Kidney (tissue), 14 donors: ENCODE data around the gene STEAP3. TPM values are rescaled to one million over a fixed set of nuclear protein-coding genes. Genes with fewer than 3 reads are reported as not detected.
A peak's percentile ranks its signal among the peaks of the same experiment; 100 is the strongest.

Source experiments
- DNase-seq, 5 donors: peaks; one replicate each; pipeline ENCODE4 v3.0.0-alpha.2; 2013 to 2020
- FAIRE-seq: peaks from 2 replicates; lab custom pipeline; 2012; peaks lifted over from hg19 to GRCh38; lab: Jason Lieb, UNC
- H3K27ac ChIP-seq, 2 donors: one replicate each; pipeline ENCODE4 v1.7.0; 2013; ENCODE audit warnings: low read depth in 2 of 2, low read length in 2 of 2, inconsistent platforms in 1 of 2
- H3K27me3 ChIP-seq: one replicate; pipeline ENCODE4 v1.7.1; 2013; ENCODE audit warnings: low read length, inconsistent platforms; ENCODE audit not compliant: control insufficient read depth, insufficient read depth
- H3K36me3 ChIP-seq, 3 donors: one replicate each; pipeline versions ENCODE4 v1.7.0 to v1.7.1; 2013; ENCODE audit warnings: low read length in 3 of 3, control low read depth in 1 of 3, inconsistent platforms in 1 of 3; ENCODE audit not compliant: insufficient read depth in 3 of 3, control insufficient read depth in 2 of 3
- H3K4me1 ChIP-seq, 3 donors: one replicate each; pipeline versions ENCODE4 v1.7.0 to v1.7.1; 2013; ENCODE audit warnings: low read length in 3 of 3, inconsistent platforms in 1 of 3, low read depth in 1 of 3; ENCODE audit not compliant: control insufficient read depth in 2 of 3, insufficient read depth in 2 of 3
- H3K4me3 ChIP-seq, 3 donors: one replicate each; pipeline versions ENCODE4 v1.7.0 to v1.8.1; 2013; ENCODE audit warnings: low read length in 3 of 3, control low read depth in 1 of 3, inconsistent platforms in 1 of 3
- H3K9ac ChIP-seq, 3 donors: one replicate each; pipeline versions ENCODE4 v1.7.0 to v1.7.1; 2013; ENCODE audit warnings: low read length in 3 of 3, control low read depth in 1 of 3, inconsistent platforms in 1 of 3
- H3K9me3 ChIP-seq, 3 donors: one replicate each; pipeline versions ENCODE4 v1.7.0 to v1.7.1; 2013; ENCODE audit warnings: low read length in 3 of 3, control low read depth in 1 of 3, inconsistent platforms in 1 of 3; ENCODE audit not compliant: control insufficient read depth in 2 of 3, insufficient read depth in 1 of 3
- intact Hi-C: fragments of 100-400 bp; cut with DNase I; formaldehyde crosslinking; loops from one replicate; pipeline ENCODE4 v1.11.1; 2022
- polyA plus RNA-seq: library from polyadenylated mRNA; stranded (reverse); fragments of 350-450 nt; fragmentation: Illumina TruSeq; extraction: RNeasy Lipid Tissue Mini Kit (QIAGEN cat#74804); gene quantifications from one replicate; pipeline ENCODE4 v1.2.3, GENCODE V29; 2014; ENCODE audit warnings: low read depth, low replicate concordance; ENCODE audit not compliant: insufficient read depth
- total RNA-seq: library from RNA; stranded (reverse); fragmentation: NEBNext Ultra II Directional; extraction: Animal tissue kit (Norgen Biotek cat#: 25700); gene quantifications from one replicate; pipeline ENCODE4 v1.2.1, GENCODE V29; 2021
- TF ChIP-seq, protein P1 (sequence below): IDR thresholded peaks from 3 replicates; pipeline ENCODE4 v1.5.1; 2012; ENCODE audit warnings: mild to moderate bottlenecking, moderate library complexity, borderline replicate concordance; ENCODE audit not compliant: insufficient read depth; ENCODE audit errors: extremely low read depth
- donor health status: control.
- donor health status: control.
- donor health status: control.
- donor health status: control.
- donor health status: control.
- donor health status: DM: yes; HTN: yes; CAD: no.
- donor health status: Normal renal cell carcinoma (clear cell type).

STEAP3 gene
- total and polyA plus RNA-seq, 2 donors from 2014 or later = 6.7 to 25.4 TPM

DNA sequence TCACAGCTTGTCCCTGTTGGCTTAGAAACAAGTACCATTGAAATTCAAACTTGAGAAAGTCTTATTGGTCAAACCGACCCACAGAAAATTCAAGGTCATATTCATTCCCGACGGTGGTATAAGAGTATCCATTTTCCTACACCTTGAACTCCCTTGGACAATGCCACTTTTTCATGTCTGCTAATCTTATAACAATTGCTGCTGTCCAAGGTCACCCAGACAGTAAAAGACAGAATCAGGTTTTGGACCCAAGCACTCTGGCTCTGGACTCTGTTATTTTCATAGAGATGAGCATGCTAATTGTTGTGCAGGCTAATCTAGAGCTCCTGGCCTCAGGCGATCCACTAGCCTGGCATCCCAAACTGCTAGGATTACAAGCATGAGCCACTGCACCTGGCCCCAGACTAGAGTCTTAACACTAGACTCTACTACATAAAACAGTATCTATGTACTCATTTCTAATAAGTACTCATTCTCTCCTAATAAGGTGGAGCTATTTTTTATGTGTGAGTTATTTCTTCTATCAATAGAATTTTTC is 85.2 kb downstream of the STEAP3 start:
- no peak for FAIRE-seq
- DNase-seq = no peak
- Histone ChIP-seq H3K4me3 (no peak overlapping the region), H3K9me3 (no peaks in the 10 kb centered on the region), H3K9ac (no peak overlapping the region), H3K4me1 (no peaks in the 10 kb centered on the region), H3K27me3 (no peaks in the 10 kb centered on the region), H3K36me3 (no peaks in the 10 kb centered on the region), H3K27ac (no peak overlapping the region)
- TF ChIP-seq, protein P1, sequence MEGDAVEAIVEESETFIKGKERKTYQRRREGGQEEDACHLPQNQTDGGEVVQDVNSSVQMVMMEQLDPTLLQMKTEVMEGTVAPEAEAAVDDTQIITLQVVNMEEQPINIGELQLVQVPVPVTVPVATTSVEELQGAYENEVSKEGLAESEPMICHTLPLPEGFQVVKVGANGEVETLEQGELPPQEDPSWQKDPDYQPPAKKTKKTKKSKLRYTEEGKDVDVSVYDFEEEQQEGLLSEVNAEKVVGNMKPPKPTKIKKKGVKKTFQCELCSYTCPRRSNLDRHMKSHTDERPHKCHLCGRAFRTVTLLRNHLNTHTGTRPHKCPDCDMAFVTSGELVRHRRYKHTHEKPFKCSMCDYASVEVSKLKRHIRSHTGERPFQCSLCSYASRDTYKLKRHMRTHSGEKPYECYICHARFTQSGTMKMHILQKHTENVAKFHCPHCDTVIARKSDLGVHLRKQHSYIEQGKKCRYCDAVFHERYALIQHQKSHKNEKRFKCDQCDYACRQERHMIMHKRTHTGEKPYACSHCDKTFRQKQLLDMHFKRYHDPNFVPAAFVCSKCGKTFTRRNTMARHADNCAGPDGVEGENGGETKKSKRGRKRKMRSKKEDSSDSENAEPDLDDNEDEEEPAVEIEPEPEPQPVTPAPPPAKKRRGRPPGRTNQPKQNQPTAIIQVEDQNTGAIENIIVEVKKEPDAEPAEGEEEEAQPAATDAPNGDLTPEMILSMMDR = no peak
- intact Hi-C loops = no loop called here

- peak in 2 of 5 donors; percentile 15 to 72 for DNase-seq
- Histone ChIP-seq H3K4me1 (no peaks in the 10 kb centered on the region), H3K27ac (no peak overlapping the region), H3K9ac (no peak overlapping the region), H3K36me3 (no peaks in the 10 kb centered on the region), H3K27me3 (no peaks in the 10 kb centered on the region), H3K9me3 (no peaks in the 10 kb centered on the region), H3K4me3 (no peak overlapping the region)
- TF ChIP-seq, protein P1 = no peak
- intact Hi-C loops = no loop called here
- FAIRE-seq = no peak
Measured at GRCh38 chr2:119311371-119311770, 87.7 kb downstream of the STEAP3 start.

DNA sequence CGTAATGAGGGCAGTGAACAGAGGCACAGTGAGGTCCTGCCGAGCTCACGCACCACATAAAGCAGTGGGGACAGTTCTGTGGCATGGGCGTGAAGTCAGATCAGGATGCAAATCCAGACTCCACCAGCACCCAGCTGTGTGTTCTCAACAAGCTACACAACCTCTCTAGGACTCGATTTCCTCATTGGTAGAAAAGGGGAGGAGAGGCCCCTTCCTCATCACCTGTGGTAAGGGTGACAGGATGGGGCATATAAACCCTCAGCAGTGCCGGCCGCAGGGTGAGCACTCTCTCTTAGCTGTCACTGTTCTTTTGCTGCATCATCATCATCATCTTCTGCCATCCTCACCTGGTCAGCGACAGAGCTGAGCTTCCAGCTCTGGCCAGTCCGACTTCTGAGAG is 88.2 kb downstream of the STEAP3 start:
- TF ChIP-seq, protein P1 = no peak
- Histone ChIP-seq H3K9me3 (no peaks in the 10 kb centered on the region), H3K27me3 (no peaks in the 10 kb centered on the region), H3K4me1 (no peaks in the 10 kb centered on the region), H3K36me3 (no peaks in the 10 kb centered on the region), H3K27ac (no peak overlapping the region), H3K4me3 (no peak overlapping the region), H3K9ac (no peak overlapping the region)
- intact Hi-C loops = no loop called here
- DNase-seq = no peak
- no peak for FAIRE-seq

Other genes starting within 250 kb of the STEAP3 start
- not detected for gene C1QL2, start 65.1 kb upstream of the STEAP3 start, total RNA-seq
- not detected for gene C1QL2, start 65.1 kb upstream of the STEAP3 start, polyA plus RNA-seq
- gene C2orf76, start 143.0 kb downstream of the STEAP3 start, total RNA-seq = 12.4 TPM
- gene C2orf76, start 143.0 kb downstream of the STEAP3 start, polyA plus RNA-seq = 31.3 TPM
- gene DBI, start 143.1 kb downstream of the STEAP3 start, total RNA-seq = 135 TPM
- gene DBI, start 143.1 kb downstream of the STEAP3 start, polyA plus RNA-seq = 1,066 TPM
- 59.4 TPM for gene TMEM37, start 208.0 kb downstream of the STEAP3 start, total RNA-seq
- gene TMEM37, start 208.0 kb downstream of the STEAP3 start, polyA plus RNA-seq = 221 TPM